ENCODE data around the gene PCDH15. TPM values are rescaled to one million over a fixed set of nuclear protein-coding genes. Genes with fewer than 3 reads are reported as not detected.

PCDH15 gene
- polyA plus RNA-seq, 6 donors from 2014 or later = not detected

GRCh38 chr10:53840653-53841052 lies 960.4 kb downstream of the PCDH15 start:
- ATAC-seq (ENCODE audit: low read depth in 2 of 2) = no peak
- Mint-ChIP-seq H3K27me3 (no peaks in the 10 kb centered on the region), H3K4me3 (no peak overlapping the region), H3K27ac (no peak overlapping the region), H3K9me3 (peaks cover 0 to 2% (median 0%) of the 10 kb centered on the region in 7 donors), H3K4me1 (no peaks in the 10 kb centered on the region), H3K36me3 (no peaks in the 10 kb centered on the region)
- DNase-seq = no peak

- Mint-ChIP-seq H3K36me3 (no peaks in the 10 kb centered on the region), H3K27ac (no peak overlapping the region), H3K4me3 (no peak overlapping the region), H3K9me3 (peaks cover 0 to 2% (median 0%) of the 10 kb centered on the region in 7 donors), H3K4me1 (no peaks in the 10 kb centered on the region), H3K27me3 (no peaks in the 10 kb centered on the region)
- DNase-seq (no peak), ATAC-seq (ENCODE audit: low read depth in 2 of 2) (no peak)
Observed at GRCh38 chr10:53839440-53840039, 961.5 kb downstream of the PCDH15 start.

GRCh38 chr10:53836638-53837037 lies 964.4 kb downstream of the PCDH15 start:
- Mint-ChIP-seq H3K4me3 (no peak overlapping the region), H3K36me3 (no peaks in the 10 kb centered on the region), H3K9me3 (peaks cover 0 to 2% (median 0%) of the 10 kb centered on the region in 7 donors), H3K27ac (no peak overlapping the region), H3K27me3 (no peaks in the 10 kb centered on the region), H3K4me1 (no peaks in the 10 kb centered on the region)
- DNase-seq (no peak), ATAC-seq (ENCODE audit: low read depth in 2 of 2) (no peak)

GRCh38 chr10:53833908-53834307 lies 967.1 kb downstream of the PCDH15 start:
- H3K27ac Mint-ChIP-seq = no peak overlapping the region
- no peaks in the 10 kb centered on the region for H3K36me3 Mint-ChIP-seq
- H3K27me3 Mint-ChIP-seq = no peaks in the 10 kb centered on the region
- DNase-seq (no peak), ATAC-seq (ENCODE audit: low read depth in 2 of 2) (no peak)
- H3K4me1 Mint-ChIP-seq = no peaks in the 10 kb centered on the region
- no peaks in the 10 kb centered on the region for H3K9me3 Mint-ChIP-seq
- H3K4me3 Mint-ChIP-seq = no peak overlapping the region

- peaks cover 0 to 2% (median 0%) of the 10 kb centered on the region in 7 donors for H3K9me3 Mint-ChIP-seq
- no peaks in the 10 kb centered on the region for H3K36me3 Mint-ChIP-seq
- no peak for ATAC-seq (ENCODE audit: low read depth in 2 of 2)
- no peaks in the 10 kb centered on the region for H3K4me1 Mint-ChIP-seq
- DNase-seq = no peak
- H3K27ac Mint-ChIP-seq = no peak overlapping the region
- no peak overlapping the region for H3K4me3 Mint-ChIP-seq
- no peaks in the 10 kb centered on the region for H3K27me3 Mint-ChIP-seq
Observed at GRCh38 chr10:53827261-53827660, 973.8 kb downstream of the PCDH15 start.

GRCh38 chr10:53808677-53809372 lies 992.2 kb downstream of the PCDH15 start:
- Mint-ChIP-seq H3K27ac (no peak overlapping the region), H3K4me1 (no peaks in the 10 kb centered on the region), H3K36me3 (no peaks in the 10 kb centered on the region), H3K9me3 (peaks cover 0 to 6% (median 1%) of the 10 kb centered on the region in 7 donors), H3K27me3 (no peaks in the 10 kb centered on the region), H3K4me3 (no peak overlapping the region)
- DNase-seq = no peak
- ATAC-seq (ENCODE audit: low read depth in 2 of 2) = no peak

GRCh38 chr10:53786236-53786900 lies 1014.7 kb downstream of the PCDH15 start:
- H3K4me1 Mint-ChIP-seq = no peaks in the 10 kb centered on the region
- ATAC-seq (ENCODE audit: low read depth in 2 of 2) (no peak), DNase-seq (no peak)
- no peak overlapping the region for H3K4me3 Mint-ChIP-seq
- H3K9me3 Mint-ChIP-seq = peaks cover 0 to 10% (median 3%) of the 10 kb centered on the region in 7 donors
- no peaks in the 10 kb centered on the region for H3K27me3 Mint-ChIP-seq
- no peaks in the 10 kb centered on the region for H3K36me3 Mint-ChIP-seq
- H3K27ac Mint-ChIP-seq = no peak overlapping the region

GRCh38 chr10:53771701-53772100 lies 1029.3 kb downstream of the PCDH15 start:
- H3K27me3 Mint-ChIP-seq = no peaks in the 10 kb centered on the region
- no peaks in the 10 kb centered on the region for H3K4me1 Mint-ChIP-seq
- ATAC-seq (ENCODE audit: low read depth in 2 of 2) = no peak
- peaks cover 0 to 6% (median under 1%) of the 10 kb centered on the region in 7 donors for H3K9me3 Mint-ChIP-seq
- no peak for DNase-seq
- H3K27ac Mint-ChIP-seq = no peak overlapping the region
- no peak overlapping the region for H3K4me3 Mint-ChIP-seq
- H3K36me3 Mint-ChIP-seq = no peaks in the 10 kb centered on the region

- Mint-ChIP-seq H3K27ac (no peak overlapping the region), H3K4me1 (no peaks in the 10 kb centered on the region), H3K27me3 (no peaks in the 10 kb centered on the region), H3K9me3 (peaks cover 0 to 5% (median 0%) of the 10 kb centered on the region in 7 donors), H3K36me3 (no peaks in the 10 kb centered on the region), H3K4me3 (no peak overlapping the region)
- ATAC-seq (ENCODE audit: low read depth in 2 of 2) (no peak), DNase-seq (no peak)
Observed at GRCh38 chr10:53770903-53771302, 1030.1 kb downstream of the PCDH15 start.

GRCh38 chr10:53765311-53765710 lies 1035.7 kb downstream of the PCDH15 start:
- peaks cover 0 to 9% (median 2%) of the 10 kb centered on the region in 7 donors for H3K9me3 Mint-ChIP-seq
- ATAC-seq (ENCODE audit: low read depth in 2 of 2) (no peak), DNase-seq (no peak)
- no peak overlapping the region for H3K4me3 Mint-ChIP-seq
- no peaks in the 10 kb centered on the region for H3K4me1 Mint-ChIP-seq
- no peaks in the 10 kb centered on the region for H3K36me3 Mint-ChIP-seq
- no peaks in the 10 kb centered on the region for H3K27me3 Mint-ChIP-seq
- H3K27ac Mint-ChIP-seq = no peak overlapping the region

- H3K4me3 Mint-ChIP-seq = no peak overlapping the region
- no peaks in the 10 kb centered on the region for H3K4me1 Mint-ChIP-seq
- no peak overlapping the region for H3K27ac Mint-ChIP-seq
- ATAC-seq (ENCODE audit: low read depth in 2 of 2) (no peak), DNase-seq (no peak)
- peaks cover 0 to 5% (median 0%) of the 10 kb centered on the region in 7 donors for H3K9me3 Mint-ChIP-seq
- H3K27me3 Mint-ChIP-seq = no peaks in the 10 kb centered on the region
- no peaks in the 10 kb centered on the region for H3K36me3 Mint-ChIP-seq
Observed at GRCh38 chr10:53754596-53755250, 1046.3 kb downstream of the PCDH15 start.
